WTC11 (cell line): ENCODE measurements around the gene KLHDC2. TPM values are rescaled to one million over a fixed set of nuclear protein-coding genes. Genes with fewer than 3 reads are reported as not detected.

Source experiments
- ATAC-seq: fragments of 200-7000 bp; cut with Tn5 transposase; 2 replicates; pipeline ENCODE4 v1.10.0; 2021; ENCODE audit warnings: mild to moderate bottlenecking, moderate library complexity
- CTCF ChIA-PET: fragments of 300-600 bp; sonication (Branson Sonifier 250); formaldehyde crosslinking; loops from one replicate; lab custom pipeline; 2021; ENCODE audit warnings: antibody characterized with exemption; lab: Charles Lee
- POLR2A ChIA-PET: fragments of 350-600 bp; sonication (Branson Sonifier 250); formaldehyde crosslinking; loops from one replicate; lab custom pipeline; 2021; ENCODE audit warnings: antibody characterized with exemption; lab: Charles Lee
- DNase-seq: peaks from one replicate; pipeline ENCODE4 v3.0.0; 2021; ENCODE audit warnings: low spot score
- H3K27ac Mint-ChIP-seq: 2 replicates; pipeline ENCODE4 v1.8.0; 2021; ENCODE audit warnings: mixed read lengths
- H3K27me3 Mint-ChIP-seq: 2 replicates; pipeline ENCODE4 v1.8.0; 2021; ENCODE audit warnings: low read depth, mild to moderate bottlenecking, moderate library complexity, mixed read lengths
- H3K36me3 Mint-ChIP-seq: 2 replicates; pipeline ENCODE4 v1.8.0; 2021; ENCODE audit warnings: mixed read lengths
- H3K4me1 Mint-ChIP-seq: 2 replicates; pipeline ENCODE4 v1.8.0; 2022; ENCODE audit warnings: mixed read lengths
- H3K4me3 Mint-ChIP-seq: 2 replicates; pipeline ENCODE4 v1.8.0; 2021; ENCODE audit warnings: mild to moderate bottlenecking, moderate library complexity, mixed read lengths
- H3K9me3 Mint-ChIP-seq: 2 replicates; pipeline ENCODE4 v1.8.0; 2021; ENCODE audit warnings: mixed read lengths
- CDX4 ChIP-seq: fragments of 250-450 bp; sonication (Bioruptor Pico); IDR thresholded peaks from 2 replicates; pipeline ENCODE4 v1.9.0; 2021; ENCODE audit warnings: moderate library complexity, mild to moderate bottlenecking, inconsistent platforms, borderline replicate concordance
- CTCF ChIP-seq: fragments of 200-600 bp; IDR thresholded peaks from 2 replicates; pipeline ENCODE4 v1.8.0; 2022; ENCODE audit warnings: antibody characterized with exemption
- ELF4 ChIP-seq: sonication (generic); formaldehyde crosslinking; IDR thresholded peaks from 2 replicates; pipeline ENCODE4 v1.8.1; 2022; ENCODE audit warnings: low read depth, mild to moderate bottlenecking, moderate library complexity, missing genetic modification reagents
- FOXP4 ChIP-seq: sonication (generic); formaldehyde crosslinking; IDR thresholded peaks from 2 replicates; pipeline ENCODE4 v1.8.0; 2022; ENCODE audit warnings: mild to moderate bottlenecking, missing genetic modification reagents
- GABPB1 ChIP-seq: sonication (generic); formaldehyde crosslinking; IDR thresholded peaks from 2 replicates; pipeline ENCODE4 v1.8.1; 2023; ENCODE audit warnings: mild to moderate bottlenecking, missing genetic modification reagents
- OVOL2 ChIP-seq: fragments of 250-450 bp; sonication (Bioruptor Pico); IDR thresholded peaks from 2 replicates; pipeline ENCODE4 v1.9.0; 2021; ENCODE audit warnings: mild to moderate bottlenecking, borderline replicate concordance
- PRDM15 ChIP-seq: sonication (generic); formaldehyde crosslinking; IDR thresholded peaks from 2 replicates; pipeline ENCODE4 v1.8.0; 2022; ENCODE audit warnings: missing genetic modification reagents
- RELA ChIP-seq: sonication (generic); formaldehyde crosslinking; IDR thresholded peaks from 2 replicates; pipeline ENCODE4 v1.8.1; 2022; ENCODE audit warnings: missing genetic modification reagents, mild to moderate bottlenecking, borderline replicate concordance
- RORB ChIP-seq: fragments of 250-450 bp; sonication (Bioruptor Pico); IDR thresholded peaks from 2 replicates; pipeline ENCODE4 v1.9.0; 2021; ENCODE audit warnings: mild to moderate bottlenecking
- SMAD4 ChIP-seq: sonication (generic); formaldehyde crosslinking; IDR thresholded peaks from 2 replicates; pipeline ENCODE4 v1.8.0; 2022; ENCODE audit warnings: mild to moderate bottlenecking, missing genetic modification reagents
- TP53 ChIP-seq: sonication (generic); formaldehyde crosslinking; IDR thresholded peaks from 2 replicates; pipeline ENCODE4 v1.8.1; 2023; ENCODE audit warnings: mild to moderate bottlenecking, missing genetic modification reagents
- ZBTB21 ChIP-seq: sonication (generic); formaldehyde crosslinking; IDR thresholded peaks from 2 replicates; pipeline ENCODE4 v1.8.1; 2023; ENCODE audit warnings: mild to moderate bottlenecking, missing genetic modification reagents, borderline replicate concordance
- ZMAT4 ChIP-seq: fragments of 250-450 bp; sonication (Bioruptor Pico); IDR thresholded peaks from 2 replicates; pipeline ENCODE4 v1.9.0; 2021; ENCODE audit warnings: mild to moderate bottlenecking
- ZNF121 ChIP-seq: sonication (generic); formaldehyde crosslinking; IDR thresholded peaks from 2 replicates; pipeline ENCODE4 v1.8.0; 2023; ENCODE audit warnings: missing genetic modification reagents
- ZNF263 ChIP-seq: sonication (generic); formaldehyde crosslinking; IDR thresholded peaks from 2 replicates; pipeline ENCODE4 v1.8.1; 2022; ENCODE audit warnings: low read depth, mild to moderate bottlenecking, moderate library complexity, missing genetic modification reagents
- ZNF416 ChIP-seq: fragments of 250-450 bp; sonication (Bioruptor Pico); IDR thresholded peaks from 2 replicates; pipeline ENCODE4 v1.9.0; 2021; ENCODE audit warnings: mild to moderate bottlenecking, inconsistent platforms
- ZNF423 ChIP-seq: fragments of 250-450 bp; sonication (Bioruptor Pico); IDR thresholded peaks from 2 replicates; pipeline ENCODE4 v2.1.2; 2022; ENCODE audit warnings: mild to moderate bottlenecking, moderate library complexity
- total RNA-seq: library from RNA; stranded (reverse); gene quantifications from 3 replicates; pipeline ENCODE4 v1.2.3, GENCODE V29; 2021

The KLHDC2 gene
- total RNA-seq, 1 experiment from 2014 or later = 47.6 TPM

- no peak for ATAC-seq
- Mint-ChIP-seq H3K9me3 (no peaks in the 10 kb centered on the region), H3K27ac (no peak overlapping the region), H3K4me1 (no peaks in the 10 kb centered on the region)
- POLR2A ChIA-PET = no interaction called here
- TF ChIP-seq ZNF121 (no peak), ZNF423 (CRISPR knock-in tag) (no peak), ZBTB21 (CRISPR knock-in tag) (no peak), OVOL2 (no peak), TP53 (no peak), SMAD4 (no peak), ELF4 (CRISPR knock-in tag) (no peak), ZMAT4 (CRISPR knock-in tag) (no peak), GABPB1 (CRISPR knock-in tag) (no peak), CTCF (no peak), CDX4 (no peak), RORB (CRISPR knock-in tag) (no peak), RELA (CRISPR knock-in tag) (no peak), FOXP4 (CRISPR knock-in tag) (no peak), PRDM15 (no peak), ZNF263 (no peak), ZNF416 (no peak)
- TF ChIP-seq, all 79 proteins: peak for 0
- CTCF ChIA-PET = no interaction called here
- DNase-seq = no peak
- H3K4me3 Mint-ChIP-seq = no peak overlapping the region
- H3K27me3 Mint-ChIP-seq = no peaks in the 10 kb centered on the region
- H3K36me3 Mint-ChIP-seq = peaks cover 75% of the 10 kb centered on the region
Measured at GRCh38 chr14:49828640-49829039, 60.7 kb downstream of the KLHDC2 start.

Other genes with a start within 250 kb of the KLHDC2 start
- 2,168 to 2,393 TPM (median 2,330 TPM) in 3 replicates for gene RPS29, start 181.8 kb upstream of the KLHDC2 start, total RNA-seq
- gene LRR1, start 169.2 kb upstream of the KLHDC2 start, total RNA-seq = 32.5 to 42.6 TPM (median 32.8 TPM) in 3 replicates
- gene RPL36AL, start 147.5 kb upstream of the KLHDC2 start, total RNA-seq = 173 to 212 TPM (median 177 TPM) in 3 replicates
- 24.5 to 27.7 TPM (median 25.2 TPM) in 3 replicates for gene MGAT2, start 147.4 kb upstream of the KLHDC2 start, total RNA-seq
- gene DNAAF2, start 132.9 kb upstream of the KLHDC2 start, total RNA-seq = 19.9 to 22.8 TPM (median 22.5 TPM) in 3 replicates
- gene POLE2, start 79.9 kb upstream of the KLHDC2 start, total RNA-seq = 24.0 to 24.6 TPM (median 24.4 TPM) in 3 replicates
- gene KLHDC1, start 75.0 kb upstream of the KLHDC2 start, total RNA-seq = 0.16 TPM in 1 of 3 replicates, not detected in the others
- gene NEMF, start 84.6 kb downstream of the KLHDC2 start, total RNA-seq = 50.1 to 51.2 TPM (median 50.1 TPM) in 3 replicates
- gene ARF6, start 124.9 kb downstream of the KLHDC2 start, total RNA-seq = 50.9 to 55.9 TPM (median 51.9 TPM) in 3 replicates